Testis (tissue), 3 donors: Measurements from ENCODE around the gene ATRN. TPM values are rescaled to one million over a fixed set of nuclear protein-coding genes. Genes with fewer than 3 reads are reported as not detected.
"Not testable (repeated sequence)": the region's sequence is repeated elsewhere in the genome, so short reads cannot be mapped to it uniquely, and the experiment has no call there.

Experiments used
- DNase-seq: peaks from one replicate; pipeline ENCODE4 v3.0.0-alpha.2; 2019
- H3K27ac ChIP-seq, 2 donors: fragments of 200-600 bp; sonication (generic); one replicate each; pipeline ENCODE4 v1.5.1; 2019
- H3K27me3 ChIP-seq: fragments of 200-600 bp; sonication (generic); one replicate; pipeline ENCODE4 v1.5.1; 2019
- H3K36me3 ChIP-seq: fragments of 200-600 bp; sonication (generic); one replicate; pipeline ENCODE4 v1.5.1; 2017; ENCODE audit warnings: low read depth; ENCODE audit errors: missing control alignments
- H3K4me1 ChIP-seq: fragments of 200-600 bp; sonication (generic); one replicate; pipeline ENCODE4 v1.5.1; 2019
- H3K4me3 ChIP-seq, 2 donors: fragments of 200-600 bp; sonication (generic); one replicate each; pipeline ENCODE4 v1.5.1; 2017 to 2019
- H3K9me3 ChIP-seq: fragments of 200-600 bp; sonication (generic); one replicate; pipeline ENCODE4 v1.5.1; 2017
- CTCF ChIP-seq, 3 experiments: fragments of 450-650 bp in 2 of 3; fragments of 200-600 bp in 1 of 3; sonication (generic) in 1 of 3; IDR thresholded peaks; one replicate each; pipeline ENCODE4 v1.5.1; 2016 to 2019; ENCODE audit warnings: antibody characterized with exemption in 3 of 3, mild to moderate bottlenecking in 2 of 3, moderate library complexity in 1 of 3
- POLR2A ChIP-seq: fragments of 450-650 bp; IDR thresholded peaks from one replicate; pipeline ENCODE4 v1.6.1; 2017; ENCODE audit warnings: antibody characterized with exemption, mild to moderate bottlenecking, moderate library complexity
- WGBS, 2 donors: methylation state at CpG; one replicate each; pipeline ENCODE4 v1.1.5; 2018; 5-methylcytosine and 5-hydroxymethylcytosine counted together
- intact Hi-C: fragments of 100-400 bp; cut with DNase I; formaldehyde crosslinking; loops from one replicate; pipeline ENCODE4 v1.15.1; 2023; ENCODE audit warnings: low total_unique reads
- polyA plus RNA-seq: library from polyadenylated mRNA; stranded (reverse); fragments of 350-450 nt; fragmentation: Illumina TruSeq; extraction: RNeasy Lipid Tissue Mini Kit (QIAGEN cat#74804); gene quantifications from one replicate; pipeline ENCODE4 v1.2.3, GENCODE V29; 2014; ENCODE audit warnings: low read depth, low replicate concordance; ENCODE audit not compliant: insufficient read depth
- total RNA-seq, 2 donors: library from RNA; depleted of rRNA; stranded (reverse); fragments of >200 nt; gene quantifications; one replicate each; pipeline ENCODE4 v1.2.3, GENCODE V29; 2016

ATRN gene
- total and polyA plus RNA-seq, 3 donors from 2014 or later, result 39.4 to 43.8 (median 42.7) TPM

GRCh38 chr20:3502878-3503277 is 32.1 kb downstream of the ATRN start:
- intact Hi-C loops, result no loop called here
- Histone ChIP-seq H3K4me1 (no peaks in the 10 kb centered on the region), H3K36me3 (no peaks in the 10 kb centered on the region), H3K4me3 (no peak overlapping the region), H3K27me3 (no peaks in the 10 kb centered on the region), H3K9me3 (no peaks in the 10 kb centered on the region), H3K27ac (no peak overlapping the region)
- WGBS, 2 donors, result 95 to 100% methylated on average over 2 of the region's 2 CpGs
- DNase-seq, result no peak
- TF ChIP-seq POLR2A (no peak), CTCF (IDR thresholded peaks at IDR 0.05) (no peak)

- Histone ChIP-seq H3K9me3 (no peaks in the 10 kb centered on the region), H3K4me3 (no peak overlapping the region), H3K27me3 (no peaks in the 10 kb centered on the region), H3K36me3 (no peaks in the 10 kb centered on the region), H3K4me1 (no peaks in the 10 kb centered on the region), H3K27ac (no peak overlapping the region)
- intact Hi-C loops, result no loop called here
- DNase-seq, result no peak
- WGBS, 2 donors, result 91 to 93% methylated on average over 4 of the region's 4 CpGs
- TF ChIP-seq CTCF (IDR thresholded peaks at IDR 0.05) (no peak), POLR2A (no peak)
Observed at GRCh38 chr20:3505148-3505547, 34.3 kb downstream of the ATRN start.

GRCh38 chr20:3509064-3509463 is 38.2 kb downstream of the ATRN start:
- no peak for TF ChIP-seq POLR2A
- no peak for TF ChIP-seq CTCF (IDR thresholded peaks at IDR 0.05)
- H3K9me3 ChIP-seq, result no peaks in the 10 kb centered on the region
- no peak for DNase-seq
- intact Hi-C loops, result no loop called here
- H3K4me1 ChIP-seq, result no peaks in the 10 kb centered on the region
- H3K27ac ChIP-seq, result no peak overlapping the region
- 86% methylated on average over 2 of the region's 2 CpGs for WGBS, 2 donors
- no peak overlapping the region for H3K4me3 ChIP-seq
- no peaks in the 10 kb centered on the region for H3K36me3 ChIP-seq
- no peaks in the 10 kb centered on the region for H3K27me3 ChIP-seq

GRCh38 chr20:3510110-3510509 is 39.3 kb downstream of the ATRN start:
- H3K4me1 ChIP-seq, result no peaks in the 10 kb centered on the region
- no peaks in the 10 kb centered on the region for H3K36me3 ChIP-seq
- H3K9me3 ChIP-seq, result no peaks in the 10 kb centered on the region
- no peak overlapping the region for H3K27ac ChIP-seq
- H3K27me3 ChIP-seq, result no peaks in the 10 kb centered on the region
- no peak overlapping the region for H3K4me3 ChIP-seq
- WGBS, 2 donors, result 43 to 66% methylated on average over 2 of the region's 2 CpGs
- intact Hi-C loops, result no loop called here
- no peak for TF ChIP-seq CTCF (IDR thresholded peaks at IDR 0.05)
- TF ChIP-seq POLR2A, result no peak
- no peak for DNase-seq

GRCh38 chr20:3512239-3512638 is 41.4 kb downstream of the ATRN start:
- H3K9me3 ChIP-seq, H3K27me3 ChIP-seq, H3K4me1 ChIP-seq, intact Hi-C loops, H3K4me3 ChIP-seq, DNase-seq, H3K36me3 ChIP-seq, H3K27ac ChIP-seq: not testable (repeated sequence)
- 73 to 94% methylated on average over 3 of the region's 3 CpGs for WGBS, 2 donors
